GM18517 (cell line): ENCODE results near the gene ADAMTS10.
"Not testable (repeated sequence)": the region's sequence is repeated elsewhere in the genome, so short reads cannot be mapped to it uniquely, and the experiment has no call there.

Experiments used
- ATAC-seq: cut with Tn5 transposase; IDR thresholded peaks from one replicate; pipeline ENCODE4 v1.9.1; 2021; ENCODE audit warnings: mild to moderate bottlenecking, moderate library complexity; ENCODE audit not compliant: unreplicated experiment

The ADAMTS10 gene

GRCh38 chr19:8595651-8596050, 14.9 kb downstream of the ADAMTS10 start:
- no peak for ATAC-seq

- no peak for ATAC-seq
These were observed 16.6 kb downstream of the ADAMTS10 start for GRCh38 chr19:8593931-8594330.

- no peak for ATAC-seq
These were observed 18.1 kb downstream of the ADAMTS10 start for GRCh38 chr19:8592231-8593009.

- no peak for ATAC-seq
These were observed 21.3 kb downstream of the ADAMTS10 start for GRCh38 chr19:8589177-8589714.

GRCh38 chr19:8585894-8586750, 24.4 kb downstream of the ADAMTS10 start:
- ATAC-seq, result no peak

GRCh38 chr19:8584965-8585893, 25.3 kb downstream of the ADAMTS10 start:
- ATAC-seq, result no peak

- no peak for ATAC-seq
These were observed 29.7 kb downstream of the ADAMTS10 start for GRCh38 chr19:8580710-8581281.

- no peak for ATAC-seq
These were observed 31.8 kb downstream of the ADAMTS10 start for GRCh38 chr19:8578642-8579265.

- ATAC-seq, result no peak
These were observed 32.8 kb downstream of the ADAMTS10 start for GRCh38 chr19:8577741-8578140.

GRCh38 chr19:8577247-8577646, 33.3 kb downstream of the ADAMTS10 start, which contains the start of gene MYO1F:
Gene MYO1F (minus strand): TSS chr19:8577442. CDS start chr19:8577309, 133 bp downstream.
- ATAC-seq, result no peak

- no peak for ATAC-seq
These were observed 34.1 kb downstream of the ADAMTS10 start for GRCh38 chr19:8576273-8576993.

- ATAC-seq, result no peak
These were observed 35.0 kb downstream of the ADAMTS10 start for GRCh38 chr19:8575467-8575997.

- not testable (repeated sequence) for ATAC-seq
These were observed 35.9 kb downstream of the ADAMTS10 start for GRCh38 chr19:8574619-8574922.

GRCh38 chr19:8573316-8573715, 37.2 kb downstream of the ADAMTS10 start:
- no peak for ATAC-seq

- no peak for ATAC-seq
These were observed 39.5 kb downstream of the ADAMTS10 start for GRCh38 chr19:8571006-8571411.

GRCh38 chr19:8569066-8569771, 41.3 kb downstream of the ADAMTS10 start:
- no peak for ATAC-seq

GRCh38 chr19:8567522-8568172, 42.9 kb downstream of the ADAMTS10 start:
- no peak for ATAC-seq

GRCh38 chr19:8566855-8567254, 43.7 kb downstream of the ADAMTS10 start:
- no peak for ATAC-seq
